ENCODE data around the gene SFRP5. TPM values are rescaled to one million over a fixed set of nuclear protein-coding genes. Genes with fewer than 3 reads are reported as not detected.

Gene SFRP5
- total and polyA plus RNA-seq, 2 donors (not counting 1 experiment from before 2014, with no cell fraction given), result not detected

GRCh38 chr10:97798958-97799610, 27.3 kb upstream of the SFRP5 start:
- Histone ChIP-seq H3K4me3 (ENCODE audit: control extremely low read depth in 1 of 5, extremely low read depth in 1 of 5, insufficient read depth in 1 of 5, low read depth in 2 of 5, low read length in 4 of 5) (no peak overlapping the region), H3K36me3 (replicated peaks in 1 of 2; ENCODE audit: control extremely low read depth in 1 of 2, control insufficient read depth in 1 of 2, extremely low read depth in 1 of 2, insufficient read depth in 2 of 2, low read length in 1 of 2) (no peaks in the 10 kb centered on the region), H3K4me1 (ENCODE audit: control insufficient read depth in 2 of 2, insufficient read depth in 2 of 2, low read length in 2 of 2) (peaks cover 0 to 3% of the 10 kb centered on the region in 2 donors), H3K9me3 (ENCODE audit: control extremely low read depth in 1 of 3, control insufficient read depth in 2 of 3, insufficient read depth in 1 of 3, low read length in 2 of 3) (peaks cover 0 to 8% (median 4%) of the 10 kb centered on the region in 3 donors), H3K27me3 (replicated peaks in 1 of 4; ENCODE audit: control extremely low read depth in 1 of 4, control insufficient read depth in 3 of 4, insufficient read depth in 4 of 4, low read length in 3 of 4) (peaks cover 0 to 14% (median 3%) of the 10 kb centered on the region in 4 experiments), H3K9ac (ENCODE audit: low read length) (no peak overlapping the region), H4K20me1 (ENCODE audit: control insufficient read depth, insufficient read depth, low read length, poor library complexity, severe bottlenecking) (no peaks in the 10 kb centered on the region), H3K27ac (ENCODE audit: low read length in 2 of 2) (no peak overlapping the region), H3K79me2 (ENCODE audit: control insufficient read depth, insufficient read depth, low read length) (no peaks in the 10 kb centered on the region), H2AFZ (ENCODE audit: insufficient read depth, low read depth, low read length, poor library complexity, severe bottlenecking) (no peak overlapping the region), H3K4me2 (replicated peaks; ENCODE audit: low read depth, low read length, poor library complexity, severe bottlenecking) (no peak overlapping the region)
- peaks cover 39% of the 10 kb centered on the region for H3K27me3 Mint-ChIP-seq
- ChIA-PET POLR2A (no interaction called here), CTCF (interaction anchor here (0.9 kb wide), 1 partner anchor 70 kb away, joined by 3 read pairs; no protein-coding TSS in a partner anchor)
- H3K27ac Mint-ChIP-seq, result no peak overlapping the region
- no peak for ATAC-seq (ENCODE audit: low read depth)
- no peaks in the 10 kb centered on the region for H3K9me3 Mint-ChIP-seq (ENCODE audit: insufficient read depth)
- DNase-seq, result no peak
- no CpG with 5 or more reads among the region's 1 CpG for WGBS (ENCODE audit: insufficient coverage)
- intact Hi-C loops (cut with micrococcal nuclease), result no loop called here
- TF ChIP-seq, protein P1, sequence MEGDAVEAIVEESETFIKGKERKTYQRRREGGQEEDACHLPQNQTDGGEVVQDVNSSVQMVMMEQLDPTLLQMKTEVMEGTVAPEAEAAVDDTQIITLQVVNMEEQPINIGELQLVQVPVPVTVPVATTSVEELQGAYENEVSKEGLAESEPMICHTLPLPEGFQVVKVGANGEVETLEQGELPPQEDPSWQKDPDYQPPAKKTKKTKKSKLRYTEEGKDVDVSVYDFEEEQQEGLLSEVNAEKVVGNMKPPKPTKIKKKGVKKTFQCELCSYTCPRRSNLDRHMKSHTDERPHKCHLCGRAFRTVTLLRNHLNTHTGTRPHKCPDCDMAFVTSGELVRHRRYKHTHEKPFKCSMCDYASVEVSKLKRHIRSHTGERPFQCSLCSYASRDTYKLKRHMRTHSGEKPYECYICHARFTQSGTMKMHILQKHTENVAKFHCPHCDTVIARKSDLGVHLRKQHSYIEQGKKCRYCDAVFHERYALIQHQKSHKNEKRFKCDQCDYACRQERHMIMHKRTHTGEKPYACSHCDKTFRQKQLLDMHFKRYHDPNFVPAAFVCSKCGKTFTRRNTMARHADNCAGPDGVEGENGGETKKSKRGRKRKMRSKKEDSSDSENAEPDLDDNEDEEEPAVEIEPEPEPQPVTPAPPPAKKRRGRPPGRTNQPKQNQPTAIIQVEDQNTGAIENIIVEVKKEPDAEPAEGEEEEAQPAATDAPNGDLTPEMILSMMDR (IDR thresholded peaks at IDR 0.05), result no peak
- TF ChIP-seq EZH2 (IDR thresholded peaks at IDR 0.05; ENCODE audit: borderline replicate concordance, insufficient read depth, low read depth, low read length, poor library complexity, severe bottlenecking), result no peak
- H3K4me1 Mint-ChIP-seq, result no peaks in the 10 kb centered on the region
- H3K4me3 Mint-ChIP-seq, result no peak overlapping the region

DNA sequence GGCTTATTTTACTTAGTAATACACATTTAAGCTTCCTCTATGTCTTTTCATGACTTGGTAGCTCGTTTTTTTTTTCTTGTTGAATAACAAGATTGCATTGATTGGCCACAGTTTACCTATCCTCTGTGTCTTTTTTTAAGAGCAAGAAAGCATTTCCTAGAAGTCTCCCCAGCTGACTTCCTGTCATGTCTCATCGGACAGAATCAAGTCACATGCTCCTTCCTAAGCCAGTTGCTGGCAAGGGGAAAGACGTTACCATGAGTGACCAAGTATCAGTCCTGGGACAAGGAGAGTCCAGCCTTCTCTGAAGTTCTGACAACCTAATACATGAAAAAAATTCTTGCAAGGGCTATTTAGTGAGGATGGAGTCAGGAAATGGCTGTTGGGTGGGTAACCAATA, 24.9 kb upstream of the SFRP5 start:
- ChIA-PET CTCF (no interaction called here), POLR2A (no interaction called here)
- ATAC-seq (ENCODE audit: low read depth) (no peak), DNase-seq (no peak)
- 0% methylated on average over 1 of the region's 3 CpGs for WGBS (ENCODE audit: insufficient coverage)
- TF ChIP-seq, protein P1 (IDR thresholded peaks at IDR 0.05), result no peak
- no peak for TF ChIP-seq EZH2 (IDR thresholded peaks at IDR 0.05; ENCODE audit: borderline replicate concordance, insufficient read depth, low read depth, low read length, poor library complexity, severe bottlenecking)
- H3K4me3 ChIP-seq (ENCODE audit: control extremely low read depth in 1 of 5, extremely low read depth in 1 of 5, insufficient read depth in 1 of 5, low read depth in 2 of 5, low read length in 4 of 5), result no peak overlapping the region
- Mint-ChIP-seq H3K9me3 (ENCODE audit: insufficient read depth) (no peaks in the 10 kb centered on the region), H3K4me1 (no peaks in the 10 kb centered on the region), H3K27ac (no peak overlapping the region), H3K4me3 (peak overlapping the region; percentile 46), H3K27me3 (peaks cover 35% of the 10 kb centered on the region)
- no peak overlapping the region for H2AFZ ChIP-seq (ENCODE audit: insufficient read depth, low read depth, low read length, poor library complexity, severe bottlenecking)
- H3K27me3 ChIP-seq (replicated peaks in 1 of 4; ENCODE audit: control extremely low read depth in 1 of 4, control insufficient read depth in 3 of 4, insufficient read depth in 4 of 4, low read length in 3 of 4), result peaks cover 0 to 15% (median 2%) of the 10 kb centered on the region in 4 experiments
- no peaks in the 10 kb centered on the region for H4K20me1 ChIP-seq (ENCODE audit: control insufficient read depth, insufficient read depth, low read length, poor library complexity, severe bottlenecking)
- peaks cover 0 to 6% of the 10 kb centered on the region in 2 donors for H3K4me1 ChIP-seq (ENCODE audit: control insufficient read depth in 2 of 2, insufficient read depth in 2 of 2, low read length in 2 of 2)
- no peak overlapping the region for H3K9ac ChIP-seq (ENCODE audit: low read length)
- peaks cover 0 to 8% (median 4%) of the 10 kb centered on the region in 3 donors for H3K9me3 ChIP-seq (ENCODE audit: control extremely low read depth in 1 of 3, control insufficient read depth in 2 of 3, insufficient read depth in 1 of 3, low read length in 2 of 3)
- no peak overlapping the region for H3K27ac ChIP-seq (ENCODE audit: low read length in 2 of 2)
- H3K79me2 ChIP-seq (ENCODE audit: control insufficient read depth, insufficient read depth, low read length), result no peaks in the 10 kb centered on the region
- intact Hi-C loops (cut with micrococcal nuclease), result no loop called here
- H3K36me3 ChIP-seq (replicated peaks in 1 of 2; ENCODE audit: control extremely low read depth in 1 of 2, control insufficient read depth in 1 of 2, extremely low read depth in 1 of 2, insufficient read depth in 2 of 2, low read length in 1 of 2), result no peaks in the 10 kb centered on the region
- no peak overlapping the region for H3K4me2 ChIP-seq (replicated peaks; ENCODE audit: low read depth, low read length, poor library complexity, severe bottlenecking)
